Measurements from ENCODE around the gene AOPEP.

Gene AOPEP

DNA sequence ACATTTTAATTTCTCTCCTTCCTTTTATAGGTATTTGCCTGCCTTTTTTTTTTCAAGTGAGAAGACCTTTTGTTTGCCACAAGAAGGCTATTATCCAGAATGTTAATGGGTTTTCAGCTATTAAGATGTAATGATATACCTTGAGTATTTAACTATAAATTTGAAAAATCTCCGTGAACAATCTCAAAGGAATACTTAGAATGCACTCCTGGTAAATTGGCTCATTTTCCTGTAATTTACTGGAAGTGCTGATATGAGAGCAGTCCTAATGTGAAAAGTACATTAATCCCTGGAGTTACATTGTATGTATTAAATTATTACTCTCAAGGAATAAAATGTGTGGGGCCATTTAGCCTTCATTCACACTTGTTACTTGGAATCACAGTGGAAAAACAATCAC lies 32.4 kb downstream of the AOPEP start:
- no peak overlapping the region for H3K27ac ChIP-seq (ENCODE audit: low read depth, low read length)
- H3K36me3 ChIP-seq (ENCODE audit: control insufficient read depth in 1 of 2, insufficient read depth in 2 of 2, low read length in 2 of 2), result peaks cover 0 to 10% of the 10 kb centered on the region in 2 donors
- H3K9me3 ChIP-seq (ENCODE audit: control insufficient read depth in 1 of 2, low read length in 2 of 2), result no peaks in the 10 kb centered on the region
- no peaks in the 10 kb centered on the region for H3K4me1 ChIP-seq (ENCODE audit: control insufficient read depth in 1 of 2, insufficient read depth in 2 of 2, low read length in 2 of 2)
- no peaks in the 10 kb centered on the region for H3K27me3 ChIP-seq (ENCODE audit: control insufficient read depth in 1 of 2, insufficient read depth in 2 of 2, low read length in 2 of 2)
- H3K9ac ChIP-seq (ENCODE audit: low read depth in 1 of 2, low read length in 2 of 2), result no peak overlapping the region
- H3K4me3 ChIP-seq (ENCODE audit: low read depth in 1 of 2, low read length in 2 of 2), result no peak overlapping the region

DNA sequence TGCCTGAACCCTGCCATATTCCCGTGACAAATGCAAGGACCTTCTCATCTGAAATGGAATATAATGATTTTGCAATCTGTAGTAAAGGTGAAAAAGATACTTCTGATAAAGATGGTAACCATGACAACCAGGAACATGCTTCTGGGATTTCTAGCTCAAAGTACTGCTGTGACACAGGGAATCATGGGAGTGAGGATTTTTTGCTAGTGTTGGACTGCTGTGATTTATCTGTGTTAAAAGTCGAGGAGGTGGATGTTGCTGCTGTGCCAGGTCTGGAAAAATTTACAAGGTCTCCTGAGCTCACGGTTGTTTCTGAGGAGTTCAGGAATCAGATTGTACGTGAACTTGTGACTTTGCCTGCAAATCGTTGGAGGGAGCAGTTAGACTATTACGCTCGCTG lies 33.5 kb downstream of the AOPEP start:
- no peak overlapping the region for H3K27ac ChIP-seq (ENCODE audit: low read depth, low read length)
- H3K4me1 ChIP-seq (ENCODE audit: control insufficient read depth in 1 of 2, insufficient read depth in 2 of 2, low read length in 2 of 2), result no peaks in the 10 kb centered on the region
- H3K9ac ChIP-seq (ENCODE audit: low read depth in 1 of 2, low read length in 2 of 2), result no peak overlapping the region
- no peaks in the 10 kb centered on the region for H3K27me3 ChIP-seq (ENCODE audit: control insufficient read depth in 1 of 2, insufficient read depth in 2 of 2, low read length in 2 of 2)
- H3K36me3 ChIP-seq (ENCODE audit: control insufficient read depth in 1 of 2, insufficient read depth in 2 of 2, low read length in 2 of 2), result peaks cover 0 to 10% of the 10 kb centered on the region in 2 donors
- no peaks in the 10 kb centered on the region for H3K9me3 ChIP-seq (ENCODE audit: control insufficient read depth in 1 of 2, low read length in 2 of 2)
- no peak overlapping the region for H3K4me3 ChIP-seq (ENCODE audit: low read depth in 1 of 2, low read length in 2 of 2)

DNA sequence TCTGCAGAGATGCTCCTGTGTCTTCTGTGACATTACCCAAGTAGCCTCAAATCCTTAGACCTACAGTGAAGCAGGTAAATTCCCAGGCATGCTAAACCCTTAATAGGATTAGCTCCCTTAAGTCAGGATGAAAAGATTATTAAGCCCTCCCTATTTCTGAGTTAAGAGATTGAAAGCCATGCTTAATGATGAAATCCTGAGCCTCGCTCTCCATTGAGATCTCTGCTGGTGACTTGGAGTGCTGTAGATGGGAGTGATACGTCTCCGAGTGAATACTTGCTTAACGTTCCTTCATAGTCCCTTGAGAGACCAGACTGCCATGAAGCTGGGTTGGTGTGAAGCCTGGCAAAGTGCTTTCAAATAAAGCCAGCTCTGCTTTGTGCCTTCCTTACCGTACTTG lies 34.2 kb downstream of the AOPEP start:
- Histone ChIP-seq H3K4me3 (ENCODE audit: low read depth in 1 of 2, low read length in 2 of 2) (no peak overlapping the region), H3K27ac (ENCODE audit: low read depth, low read length) (no peak overlapping the region), H3K36me3 (ENCODE audit: control insufficient read depth in 1 of 2, insufficient read depth in 2 of 2, low read length in 2 of 2) (peaks cover 0 to 10% of the 10 kb centered on the region in 2 donors), H3K4me1 (ENCODE audit: control insufficient read depth in 1 of 2, insufficient read depth in 2 of 2, low read length in 2 of 2) (no peaks in the 10 kb centered on the region), H3K9ac (ENCODE audit: low read depth in 1 of 2, low read length in 2 of 2) (no peak overlapping the region), H3K9me3 (ENCODE audit: control insufficient read depth in 1 of 2, low read length in 2 of 2) (no peaks in the 10 kb centered on the region), H3K27me3 (ENCODE audit: control insufficient read depth in 1 of 2, insufficient read depth in 2 of 2, low read length in 2 of 2) (no peaks in the 10 kb centered on the region)

DNA sequence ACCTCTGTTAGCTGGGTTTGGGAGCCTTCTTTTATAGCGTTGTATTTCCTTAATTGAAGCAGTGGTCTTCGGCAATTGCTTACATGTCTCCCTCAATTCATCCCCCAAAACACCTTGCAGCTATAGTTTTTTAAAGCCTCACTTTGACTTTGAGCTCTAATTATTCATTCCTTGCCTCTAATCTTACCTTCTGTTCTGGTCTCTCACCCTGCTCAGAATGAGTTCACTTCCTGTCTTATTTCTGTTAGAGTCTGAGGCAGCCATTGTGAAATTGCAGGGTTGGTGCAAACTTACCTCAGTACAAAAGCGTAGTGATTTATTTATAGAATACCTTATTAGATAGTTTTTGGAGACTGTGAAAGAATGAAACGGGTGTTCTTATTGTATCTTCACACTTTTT lies 35.0 kb downstream of the AOPEP start:
- H3K36me3 ChIP-seq (ENCODE audit: control insufficient read depth in 1 of 2, insufficient read depth in 2 of 2, low read length in 2 of 2), result peaks cover 0 to 10% of the 10 kb centered on the region in 2 donors
- no peak overlapping the region for H3K9ac ChIP-seq (ENCODE audit: low read depth in 1 of 2, low read length in 2 of 2)
- H3K4me1 ChIP-seq (ENCODE audit: control insufficient read depth in 1 of 2, insufficient read depth in 2 of 2, low read length in 2 of 2), result no peaks in the 10 kb centered on the region
- no peaks in the 10 kb centered on the region for H3K9me3 ChIP-seq (ENCODE audit: control insufficient read depth in 1 of 2, low read length in 2 of 2)
- H3K27ac ChIP-seq (ENCODE audit: low read depth, low read length), result no peak overlapping the region
- no peak overlapping the region for H3K4me3 ChIP-seq (ENCODE audit: low read depth in 1 of 2, low read length in 2 of 2)
- no peaks in the 10 kb centered on the region for H3K27me3 ChIP-seq (ENCODE audit: control insufficient read depth in 1 of 2, insufficient read depth in 2 of 2, low read length in 2 of 2)

DNA sequence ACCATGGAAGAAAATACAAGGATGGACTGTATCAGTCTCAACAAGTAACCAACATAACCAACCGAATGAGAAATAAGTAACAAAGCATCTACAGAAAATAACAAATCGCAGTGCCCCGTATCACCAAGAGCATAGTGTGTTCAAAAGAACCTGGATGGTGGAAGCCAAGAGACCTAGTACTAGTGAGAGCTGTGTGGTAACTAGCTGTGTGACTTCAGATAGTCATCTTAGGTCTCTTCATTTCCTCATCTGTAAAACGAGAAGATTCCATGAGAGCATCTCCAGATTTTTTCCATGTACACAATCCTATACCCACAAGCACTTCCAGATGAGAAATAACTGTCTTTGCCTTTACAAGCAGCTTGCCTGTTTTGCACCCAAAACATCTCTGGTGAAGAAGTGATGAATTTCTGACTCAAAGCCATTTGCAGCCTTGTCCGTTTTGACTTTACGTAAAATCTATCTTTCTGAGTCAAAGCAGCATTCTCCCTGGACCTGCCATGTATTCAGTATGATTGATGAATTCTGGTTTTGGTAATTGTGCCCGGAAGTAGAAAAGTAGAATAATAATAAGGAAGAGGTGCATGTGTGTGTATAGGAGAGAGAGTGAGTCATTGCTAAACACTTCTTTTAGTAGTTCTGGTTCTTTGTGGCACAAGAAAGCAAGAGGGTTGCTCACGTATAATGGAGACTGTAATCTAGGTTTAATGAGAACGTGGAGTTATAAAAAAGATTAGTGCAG lies 41.0 kb downstream of the AOPEP start:
- Histone ChIP-seq H3K4me3 (ENCODE audit: low read depth in 1 of 2, low read length in 2 of 2) (no peak overlapping the region), H3K36me3 (ENCODE audit: control insufficient read depth in 1 of 2, insufficient read depth in 2 of 2, low read length in 2 of 2) (no peaks in the 10 kb centered on the region), H3K9me3 (ENCODE audit: control insufficient read depth in 1 of 2, low read length in 2 of 2) (no peaks in the 10 kb centered on the region), H3K4me1 (ENCODE audit: control insufficient read depth in 1 of 2, insufficient read depth in 2 of 2, low read length in 2 of 2) (no peaks in the 10 kb centered on the region), H3K9ac (ENCODE audit: low read depth in 1 of 2, low read length in 2 of 2) (no peak overlapping the region), H3K27me3 (ENCODE audit: control insufficient read depth in 1 of 2, insufficient read depth in 2 of 2, low read length in 2 of 2) (no peaks in the 10 kb centered on the region), H3K27ac (ENCODE audit: low read depth, low read length) (no peak overlapping the region)

DNA sequence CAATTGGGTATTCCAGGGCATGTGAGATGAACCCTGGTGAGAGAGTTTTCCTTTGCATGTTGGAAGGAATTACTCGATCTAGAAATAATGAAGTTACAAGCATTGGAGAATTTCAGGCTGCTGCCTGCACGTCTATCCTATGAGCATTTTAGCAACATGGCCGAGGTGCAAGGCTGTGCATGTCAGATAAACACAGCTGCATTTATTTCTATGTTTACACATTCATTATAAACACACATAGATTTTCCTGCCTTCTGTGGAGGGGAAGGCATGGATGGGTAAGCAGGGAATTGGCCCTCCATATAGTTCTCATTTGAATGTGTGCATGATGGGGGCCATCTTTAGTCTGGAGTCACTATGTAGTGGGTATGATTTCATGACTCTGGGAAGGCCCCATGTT lies 42.3 kb downstream of the AOPEP start:
- H3K4me1 ChIP-seq (ENCODE audit: control insufficient read depth in 1 of 2, insufficient read depth in 2 of 2, low read length in 2 of 2), result no peaks in the 10 kb centered on the region

DNA sequence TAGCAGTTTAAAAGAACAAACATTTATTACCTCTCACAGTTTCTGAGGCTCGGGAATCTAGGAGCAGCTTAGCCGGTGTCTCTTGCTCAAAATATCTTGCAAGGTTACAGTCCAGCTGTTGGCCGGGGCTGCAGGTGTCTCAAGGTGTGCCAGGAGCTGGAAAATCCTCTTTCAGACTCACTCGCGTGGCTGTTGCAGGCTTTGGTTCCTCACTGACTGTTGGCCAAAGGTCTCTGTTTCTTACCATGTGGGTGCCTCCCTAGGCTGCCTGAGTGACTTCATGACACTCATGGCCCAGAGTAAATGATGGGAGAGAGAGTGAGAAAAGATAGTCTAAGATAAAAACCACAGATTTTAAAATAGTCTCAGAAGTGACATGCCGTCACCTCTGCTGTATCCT lies 43.8 kb downstream of the AOPEP start:
- H3K9me3 ChIP-seq (ENCODE audit: control insufficient read depth in 1 of 2, low read length in 2 of 2), result no peaks in the 10 kb centered on the region
- no peak overlapping the region for H3K4me3 ChIP-seq (ENCODE audit: low read depth in 1 of 2, low read length in 2 of 2)
- no peak overlapping the region for H3K9ac ChIP-seq (ENCODE audit: low read depth in 1 of 2, low read length in 2 of 2)
- H3K4me1 ChIP-seq (ENCODE audit: control insufficient read depth in 1 of 2, insufficient read depth in 2 of 2, low read length in 2 of 2), result no peaks in the 10 kb centered on the region
- no peak overlapping the region for H3K27ac ChIP-seq (ENCODE audit: low read depth, low read length)
- H3K27me3 ChIP-seq (ENCODE audit: control insufficient read depth in 1 of 2, insufficient read depth in 2 of 2, low read length in 2 of 2), result no peaks in the 10 kb centered on the region
- no peaks in the 10 kb centered on the region for H3K36me3 ChIP-seq (ENCODE audit: control insufficient read depth in 1 of 2, insufficient read depth in 2 of 2, low read length in 2 of 2)

More for the DNA sequence above, 42.3 kb downstream of the AOPEP start:
- H3K4me3 ChIP-seq (ENCODE audit: low read depth in 1 of 2, low read length in 2 of 2), result no peak overlapping the region
- no peak overlapping the region for H3K27ac ChIP-seq (ENCODE audit: low read depth, low read length)
- no peaks in the 10 kb centered on the region for H3K36me3 ChIP-seq (ENCODE audit: control insufficient read depth in 1 of 2, insufficient read depth in 2 of 2, low read length in 2 of 2)
- H3K27me3 ChIP-seq (ENCODE audit: control insufficient read depth in 1 of 2, insufficient read depth in 2 of 2, low read length in 2 of 2), result no peaks in the 10 kb centered on the region
- no peak overlapping the region for H3K9ac ChIP-seq (ENCODE audit: low read depth in 1 of 2, low read length in 2 of 2)
- H3K9me3 ChIP-seq (ENCODE audit: control insufficient read depth in 1 of 2, low read length in 2 of 2), result no peaks in the 10 kb centered on the region

DNA sequence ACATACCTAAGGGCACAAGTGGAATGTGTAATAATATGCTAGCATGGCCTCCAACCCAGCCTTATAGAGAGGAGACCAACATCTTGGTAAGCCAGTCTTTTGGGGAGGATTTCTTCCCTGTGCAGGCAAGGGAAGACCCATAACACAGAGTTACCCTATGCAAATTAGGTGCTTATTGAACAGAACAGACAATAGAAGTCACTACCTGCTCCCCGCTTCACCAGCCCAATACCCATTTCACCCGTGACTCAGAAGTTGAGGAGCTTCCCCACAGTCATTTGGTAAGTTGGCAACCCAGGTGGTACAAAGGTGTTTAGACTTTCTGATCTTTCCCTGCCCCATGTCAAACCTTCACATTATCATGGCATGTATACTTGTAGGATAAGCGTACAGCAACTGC lies 44.6 kb downstream of the AOPEP start:
- no peak overlapping the region for H3K4me3 ChIP-seq (ENCODE audit: low read depth in 1 of 2, low read length in 2 of 2)
- H3K27me3 ChIP-seq (ENCODE audit: control insufficient read depth in 1 of 2, insufficient read depth in 2 of 2, low read length in 2 of 2), result no peaks in the 10 kb centered on the region
- no peaks in the 10 kb centered on the region for H3K9me3 ChIP-seq (ENCODE audit: control insufficient read depth in 1 of 2, low read length in 2 of 2)
- H3K4me1 ChIP-seq (ENCODE audit: control insufficient read depth in 1 of 2, insufficient read depth in 2 of 2, low read length in 2 of 2), result no peaks in the 10 kb centered on the region
- no peak overlapping the region for H3K9ac ChIP-seq (ENCODE audit: low read depth in 1 of 2, low read length in 2 of 2)
- H3K36me3 ChIP-seq (ENCODE audit: control insufficient read depth in 1 of 2, insufficient read depth in 2 of 2, low read length in 2 of 2), result no peaks in the 10 kb centered on the region
- H3K27ac ChIP-seq (ENCODE audit: low read depth, low read length), result no peak overlapping the region

DNA sequence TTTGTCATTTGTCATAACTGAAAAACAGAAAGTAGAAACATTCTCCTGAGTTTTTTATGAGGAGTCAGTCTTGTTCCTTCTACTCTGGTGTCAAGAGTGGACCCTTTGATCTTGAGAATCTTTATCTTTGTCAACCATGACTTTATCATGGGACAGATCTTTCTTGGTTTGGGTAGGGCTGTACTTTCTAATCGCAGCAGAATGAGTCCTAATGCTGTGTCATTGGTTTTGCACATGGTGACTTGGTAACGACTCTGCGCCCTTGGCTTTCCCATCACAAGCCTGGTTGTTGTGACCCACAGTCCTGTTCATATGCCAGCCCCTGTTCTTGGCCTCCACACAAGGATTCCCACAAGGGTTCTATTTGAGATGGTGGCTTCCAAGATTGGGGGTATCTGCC lies 45.6 kb downstream of the AOPEP start:
- Histone ChIP-seq H3K4me3 (ENCODE audit: low read depth in 1 of 2, low read length in 2 of 2) (no peak overlapping the region), H3K27ac (ENCODE audit: low read depth, low read length) (no peak overlapping the region), H3K9me3 (ENCODE audit: control insufficient read depth in 1 of 2, low read length in 2 of 2) (no peaks in the 10 kb centered on the region), H3K9ac (ENCODE audit: low read depth in 1 of 2, low read length in 2 of 2) (no peak overlapping the region), H3K36me3 (ENCODE audit: control insufficient read depth in 1 of 2, insufficient read depth in 2 of 2, low read length in 2 of 2) (no peaks in the 10 kb centered on the region), H3K27me3 (ENCODE audit: control insufficient read depth in 1 of 2, insufficient read depth in 2 of 2, low read length in 2 of 2) (no peaks in the 10 kb centered on the region), H3K4me1 (ENCODE audit: control insufficient read depth in 1 of 2, insufficient read depth in 2 of 2, low read length in 2 of 2) (no peaks in the 10 kb centered on the region)

DNA sequence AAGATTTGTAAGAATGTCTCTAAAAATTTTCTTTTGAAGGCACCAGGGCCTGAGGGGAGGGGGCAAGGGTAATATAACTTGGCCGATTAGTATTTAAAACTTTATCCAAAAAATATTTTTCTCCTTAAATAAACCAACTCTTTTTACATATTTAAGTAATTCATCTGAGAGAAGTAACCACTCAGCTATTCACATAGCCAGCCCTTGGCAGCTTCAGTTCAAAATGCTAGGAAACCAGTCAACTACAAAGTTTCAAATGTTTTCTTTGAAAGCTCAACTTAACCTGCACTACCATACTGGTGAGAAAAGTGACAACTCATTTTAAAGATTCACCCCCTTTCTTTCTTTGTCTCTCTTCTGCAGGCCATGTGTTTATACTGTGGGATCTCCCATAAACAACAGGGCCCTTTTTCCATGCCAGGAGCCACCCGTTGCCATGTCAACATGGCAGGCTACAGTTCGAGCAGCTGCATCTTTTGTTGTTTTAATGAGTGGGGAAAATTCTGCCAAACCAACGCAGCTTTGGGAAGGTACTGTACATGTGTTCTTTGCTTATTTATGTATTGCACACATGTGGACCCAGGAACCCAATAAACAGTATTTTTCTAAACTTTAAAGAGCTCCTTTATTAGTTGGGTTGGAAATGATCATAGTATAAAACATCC lies 46.3 kb downstream of the AOPEP start:
- Histone ChIP-seq H3K27ac (ENCODE audit: low read depth, low read length) (no peak overlapping the region), H3K4me3 (ENCODE audit: low read depth in 1 of 2, low read length in 2 of 2) (no peak overlapping the region), H3K9ac (ENCODE audit: low read depth in 1 of 2, low read length in 2 of 2) (no peak overlapping the region), H3K27me3 (ENCODE audit: control insufficient read depth in 1 of 2, insufficient read depth in 2 of 2, low read length in 2 of 2) (no peaks in the 10 kb centered on the region), H3K9me3 (ENCODE audit: control insufficient read depth in 1 of 2, low read length in 2 of 2) (no peaks in the 10 kb centered on the region), H3K36me3 (ENCODE audit: control insufficient read depth in 1 of 2, insufficient read depth in 2 of 2, low read length in 2 of 2) (no peaks in the 10 kb centered on the region), H3K4me1 (ENCODE audit: control insufficient read depth in 1 of 2, insufficient read depth in 2 of 2, low read length in 2 of 2) (no peaks in the 10 kb centered on the region)
